IPS DF 4.7 (cell line): ENCODE results near the gene ITPR2.
"Not testable (repeated sequence)": the region's sequence is repeated elsewhere in the genome, so short reads cannot be mapped to it uniquely, and the experiment has no call there.

Experiments used
- DNase-seq: peaks from one replicate; pipeline ENCODE4 v3.0.0-alpha.2; 2013; ENCODE audit warnings: low spot score; ENCODE audit errors: extremely low read depth

Gene ITPR2

GRCh38 chr12:26732005-26732908 is 100.7 kb downstream of the ITPR2 start:
- DNase-seq, result no peak

GRCh38 chr12:26730481-26731350 is 102.3 kb downstream of the ITPR2 start:
- DNase-seq, result no peak

DNA sequence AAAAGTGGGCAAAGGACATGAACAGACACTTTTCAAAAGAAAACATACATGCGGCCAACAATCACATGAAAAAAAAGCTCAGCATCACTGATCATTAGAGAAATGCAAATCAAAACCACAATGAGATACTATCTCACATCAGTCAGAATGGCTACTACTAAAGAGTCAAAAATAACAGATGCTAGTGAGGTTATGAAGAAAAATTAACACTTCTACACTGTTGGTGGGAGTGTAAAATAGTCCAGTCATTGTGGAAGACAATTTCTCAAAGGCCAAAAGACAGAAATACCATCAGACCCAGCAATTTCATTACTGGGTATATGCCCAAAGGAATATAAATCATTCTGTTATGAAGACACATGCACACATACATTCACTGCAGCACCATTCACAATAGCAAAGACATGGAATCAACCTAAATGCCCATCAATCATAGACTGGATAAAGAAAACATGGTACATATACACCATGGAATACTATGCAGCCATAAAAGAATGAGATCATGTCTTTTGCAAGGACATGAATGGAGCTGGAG is 103.8 kb downstream of the ITPR2 start:
- DNase-seq, result not testable (repeated sequence)

DNA sequence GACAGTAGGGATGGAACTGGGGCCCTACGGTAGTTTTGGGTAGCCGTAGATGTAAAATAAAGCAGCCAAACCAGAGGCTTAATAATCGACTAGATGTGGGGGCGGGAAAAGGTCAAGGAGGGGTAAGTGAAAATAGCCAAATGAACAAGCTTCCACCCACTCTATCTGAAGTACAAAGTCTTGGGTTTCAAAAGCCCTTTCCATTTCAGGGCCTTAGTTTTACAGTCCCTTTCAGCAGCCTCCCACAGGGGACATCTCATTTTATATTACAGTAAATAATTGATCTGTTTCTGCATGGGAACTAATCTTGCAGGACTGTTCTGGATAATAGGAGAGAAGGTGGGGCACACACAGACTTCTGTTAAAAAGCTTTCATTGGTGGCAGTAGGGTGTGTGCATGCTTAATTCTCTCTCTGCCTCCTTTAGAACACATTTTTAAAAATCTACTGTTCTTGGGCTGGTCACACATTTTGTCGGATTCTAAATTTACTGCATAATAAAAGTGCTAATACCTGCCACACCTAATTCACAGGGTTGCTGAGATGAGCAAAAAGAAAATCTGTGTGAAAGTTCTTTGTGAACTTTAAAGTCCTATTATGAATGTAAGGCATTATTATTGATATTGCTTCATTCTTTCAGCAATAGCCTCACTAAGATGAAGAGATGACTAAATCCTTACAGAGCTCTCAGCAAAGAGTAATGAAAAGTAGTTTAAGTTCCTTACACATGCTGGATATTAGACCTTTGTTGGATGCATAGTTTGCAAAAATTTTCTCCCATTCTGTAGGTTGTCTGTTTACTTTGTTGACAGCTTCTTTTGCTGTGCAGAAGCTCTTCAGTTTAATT is 104.6 kb downstream of the ITPR2 start:
- no peak for DNase-seq

GRCh38 chr12:26727482-26728204 is 105.4 kb downstream of the ITPR2 start:
- DNase-seq, result no peak

DNA sequence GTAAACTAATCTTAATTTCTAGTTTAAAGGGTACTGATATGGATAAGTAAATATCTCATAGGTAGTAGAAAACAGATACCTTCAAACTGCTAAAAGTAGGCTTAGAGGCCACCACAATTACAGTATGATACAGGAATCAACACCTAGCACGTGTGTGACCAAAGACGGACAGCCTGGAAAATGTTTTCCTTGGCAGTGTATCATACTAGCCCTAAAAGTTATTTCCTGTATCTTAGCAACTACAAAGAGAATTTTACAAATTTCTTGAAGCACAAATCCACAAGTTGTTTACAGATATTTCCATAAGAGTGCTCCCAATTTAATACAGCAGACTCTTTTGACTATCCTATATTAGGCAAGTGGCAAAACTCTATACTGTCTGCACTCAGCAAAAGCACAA is 106.0 kb downstream of the ITPR2 start:
- no peak for DNase-seq

DNA sequence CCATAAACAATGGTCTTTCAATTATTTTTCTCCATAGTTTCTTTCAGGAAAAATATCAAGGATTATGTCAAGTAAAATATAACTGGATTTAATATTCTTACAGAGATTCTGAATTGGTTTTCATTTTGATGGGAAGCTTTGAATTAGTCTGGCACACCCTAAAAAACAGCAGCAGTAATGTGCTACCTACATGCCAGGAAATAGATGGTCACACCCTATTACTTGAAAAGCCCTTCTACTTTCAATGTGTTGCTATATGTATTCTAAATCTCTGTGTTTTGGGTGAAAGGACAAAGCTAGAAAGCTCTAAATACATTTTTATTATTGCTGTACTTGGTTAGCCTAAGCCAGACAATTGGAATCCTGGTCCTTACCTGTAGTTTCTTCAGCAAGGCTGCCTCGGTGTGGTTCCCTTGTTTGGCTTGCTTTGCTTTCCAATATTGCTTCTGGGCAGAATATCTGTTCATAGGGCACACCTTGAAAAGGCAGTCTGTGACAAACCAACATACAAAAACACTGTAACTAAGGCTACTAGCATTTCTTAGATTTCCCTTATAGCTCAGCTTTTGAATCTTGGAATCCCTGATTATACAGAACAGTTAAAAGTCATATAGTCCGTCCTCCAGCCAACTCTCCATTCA is 107.6 kb downstream of the ITPR2 start:
- DNase-seq, result no peak

DNA sequence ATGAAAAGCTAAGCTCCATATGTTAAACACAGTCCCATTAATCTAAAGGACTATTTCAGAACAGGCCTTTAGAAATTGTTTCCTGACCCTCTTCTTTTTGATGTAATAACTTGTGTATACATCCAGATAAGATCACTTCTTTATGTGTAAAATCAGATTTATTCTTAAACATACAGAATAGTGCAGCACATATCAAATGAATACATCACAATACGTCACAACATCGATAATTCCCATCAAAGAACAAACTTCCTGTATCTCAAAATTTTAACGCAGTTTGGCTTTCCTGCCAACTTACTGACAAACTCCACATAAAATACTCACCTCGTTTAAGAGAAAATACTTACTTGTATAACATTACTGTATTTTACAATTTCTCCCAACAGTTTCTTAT is 108.7 kb downstream of the ITPR2 start:
- DNase-seq, result no peak

- no peak for DNase-seq
These were observed 109.3 kb downstream of the ITPR2 start for GRCh38 chr12:26723379-26724308.

DNA sequence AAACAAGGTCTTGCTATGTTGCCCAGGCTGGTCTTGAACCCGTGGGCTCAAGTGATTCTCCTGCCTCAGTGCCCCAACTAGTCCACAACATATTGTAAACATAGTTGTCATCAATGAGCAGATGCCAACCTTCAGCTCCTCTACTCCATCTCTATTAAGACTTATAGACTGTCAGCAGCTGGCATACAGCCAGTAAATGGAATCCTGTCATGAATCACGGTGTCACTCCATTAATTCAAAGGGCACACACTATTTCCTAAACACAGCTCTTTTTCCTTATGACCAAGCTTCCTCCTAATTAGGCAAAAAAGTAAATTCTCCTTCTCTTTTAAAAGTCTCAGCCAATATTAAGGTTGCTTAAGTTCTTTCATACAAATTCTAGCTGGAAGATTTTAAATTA is 111.2 kb downstream of the ITPR2 start:
- no peak for DNase-seq

GRCh38 chr12:26719852-26720251 is 113.1 kb downstream of the ITPR2 start:
- DNase-seq, result no peak

DNA sequence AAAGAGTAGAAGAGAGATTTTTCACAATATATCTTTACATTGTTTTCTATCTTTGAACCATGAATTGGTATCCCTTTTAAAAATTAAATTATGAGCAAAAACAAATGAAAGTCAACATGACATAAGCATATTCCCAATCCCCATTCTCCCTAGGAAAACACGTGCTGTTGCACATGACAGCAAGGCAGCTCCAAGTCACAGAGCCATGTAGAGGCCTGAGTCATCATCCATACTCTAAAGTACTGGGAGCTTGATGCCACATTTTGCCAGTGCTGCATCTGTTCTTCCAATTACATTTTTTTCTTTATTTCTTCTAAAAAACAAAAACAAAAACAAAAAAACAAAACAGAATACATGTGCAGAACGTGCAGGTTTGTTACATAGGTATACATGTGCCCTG is 115.2 kb downstream of the ITPR2 start:
- DNase-seq, result no peak

DNA sequence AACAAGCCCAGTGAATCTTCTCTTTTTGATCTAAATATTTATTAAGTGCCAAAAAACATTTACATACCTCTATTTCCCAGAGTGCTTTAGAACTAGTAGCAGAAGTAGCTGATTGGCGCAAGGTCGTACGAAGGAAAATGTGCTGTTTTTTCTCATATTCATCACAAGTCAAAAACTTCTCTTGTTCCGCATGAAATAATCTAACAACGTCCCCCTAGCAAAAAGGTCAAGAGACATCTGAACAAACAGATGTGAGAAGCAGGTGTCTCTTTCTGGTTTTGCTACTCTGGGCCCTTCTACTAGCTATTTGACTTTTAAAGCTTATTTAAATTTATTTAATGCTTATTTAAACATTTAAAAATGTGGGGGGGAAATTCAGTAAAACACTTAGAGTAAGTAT is 117.8 kb downstream of the ITPR2 start:
- DNase-seq, result no peak

DNA sequence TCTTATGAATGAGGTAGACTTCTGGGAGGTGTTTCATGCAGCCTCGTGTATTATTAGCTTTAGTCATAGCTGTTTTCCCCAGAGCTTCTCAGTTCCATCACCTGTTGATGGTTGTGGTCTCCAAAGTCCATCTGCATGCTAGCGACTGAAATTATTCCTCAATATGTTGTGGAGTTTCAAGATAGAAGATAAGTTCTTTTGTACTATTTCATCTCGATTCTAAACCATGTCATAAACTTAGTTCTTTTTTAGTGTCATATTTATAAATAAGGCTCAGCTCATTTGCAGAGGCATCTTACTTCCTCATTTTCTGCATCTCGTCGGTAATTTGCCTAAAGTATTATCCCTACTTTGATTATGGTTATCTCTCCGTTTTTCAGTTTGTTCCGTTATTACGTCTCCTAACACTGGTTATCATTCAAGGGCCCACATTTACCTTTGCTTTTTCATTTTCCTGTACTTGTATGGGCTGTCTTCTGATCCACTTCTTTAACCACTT is 119.1 kb downstream of the ITPR2 start:
- no peak for DNase-seq

- no peak for DNase-seq
These were observed 120.1 kb downstream of the ITPR2 start for GRCh38 chr12:26712892-26713291.

- no peak for DNase-seq
These were observed 121.4 kb downstream of the ITPR2 start for GRCh38 chr12:26711569-26711968.

GRCh38 chr12:26711072-26711471 is 121.9 kb downstream of the ITPR2 start:
- DNase-seq, result no peak

DNA sequence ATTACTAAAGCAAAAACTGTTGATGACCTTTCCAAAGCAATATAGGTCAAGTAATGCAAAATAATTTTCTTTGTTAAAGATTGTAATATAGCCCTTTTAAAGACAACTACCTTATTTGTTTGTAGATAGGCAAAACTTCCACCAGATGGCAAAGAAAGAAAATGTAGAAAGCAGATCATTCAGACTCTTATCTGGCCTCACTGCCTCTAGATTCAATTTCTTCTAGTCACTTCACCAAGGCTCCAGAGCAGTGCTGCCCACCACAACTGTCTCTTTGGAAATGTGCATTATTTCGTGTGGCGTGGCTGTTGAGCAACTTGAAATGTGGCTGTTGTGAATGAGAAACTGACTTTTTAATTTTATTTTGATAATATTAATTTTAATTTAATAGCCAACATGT is 127.1 kb downstream of the ITPR2 start:
- DNase-seq, result no peak
